ENCODE data around the gene MYH11. TPM values are rescaled to one million over a fixed set of nuclear protein-coding genes. Genes with fewer than 3 reads are reported as not detected.

Gene MYH11
- polyA plus RNA-seq, 1 donor from 2014 or later = not detected

GRCh38 chr16:15764112-15764511 lies 92.7 kb downstream of the MYH11 start:
- Histone ChIP-seq H3K4me2 (ENCODE audit: low read length) (no peak overlapping the region), H2AFZ (ENCODE audit: low read depth, low read length) (no peak overlapping the region), H3K9me3 (ENCODE audit: low read length) (no peaks in the 10 kb centered on the region), H3F3A (ENCODE audit: insufficient read depth, low read length, poor library complexity, severe bottlenecking) (no peaks in the 10 kb centered on the region), H3K27me3 (ENCODE audit: insufficient read depth, low read depth, low read length) (no peaks in the 10 kb centered on the region), H3K36me3 (ENCODE audit: insufficient read depth, low read length) (no peaks in the 10 kb centered on the region), H3K9ac (ENCODE audit: low read length) (no peak overlapping the region), H3K9me2 (ENCODE audit: insufficient read depth, low read length) (no peaks in the 10 kb centered on the region), H3K4me3 (ENCODE audit: low read length) (no peak overlapping the region), H3K79me2 (replicated peaks; ENCODE audit: insufficient read depth, low read length) (no peaks in the 10 kb centered on the region), H4K20me1 (ENCODE audit: insufficient read depth) (no peaks in the 10 kb centered on the region), H3K27ac (ENCODE audit: low read length) (no peak overlapping the region)
- TF ChIP-seq MXI1 (conservative IDR thresholded peaks at IDR 0.05; ENCODE audit: poor library complexity, severe bottlenecking) (no peak), TAF1 (IDR thresholded peaks at IDR 0.05; ENCODE audit: low read depth) (no peak), CTCF (IDR thresholded peaks at IDR 0.05; ENCODE audit: poor library complexity, severe bottlenecking) (no peak), SMC3 (conservative IDR thresholded peaks at IDR 0.05; ENCODE audit: poor library complexity) (no peak), EP300 (conservative IDR thresholded peaks at IDR 0.05; ENCODE audit: poor library complexity, severe bottlenecking) (no peak), RAD21 (conservative IDR thresholded peaks at IDR 0.05) (no peak), EZH2 (IDR thresholded peaks at IDR 0.05; ENCODE audit: borderline replicate concordance, insufficient read depth, low read length, poor library complexity, severe bottlenecking) (no peak), POLR2AphosphoS5 (IDR thresholded peaks at IDR 0.05) (no peak), REST (IDR thresholded peaks at IDR 0.05; ENCODE audit: borderline replicate concordance) (no peak)

- Histone ChIP-seq H3K79me2 (replicated peaks; ENCODE audit: insufficient read depth, low read length) (no peaks in the 10 kb centered on the region), H3K9ac (ENCODE audit: low read length) (no peak overlapping the region), H3K27ac (ENCODE audit: low read length) (no peak overlapping the region), H3K9me3 (ENCODE audit: low read length) (no peaks in the 10 kb centered on the region), H3K36me3 (ENCODE audit: insufficient read depth, low read length) (no peaks in the 10 kb centered on the region), H3K9me2 (ENCODE audit: insufficient read depth, low read length) (no peaks in the 10 kb centered on the region), H4K20me1 (ENCODE audit: insufficient read depth) (no peaks in the 10 kb centered on the region), H3K4me3 (ENCODE audit: low read length) (no peak overlapping the region), H3F3A (ENCODE audit: insufficient read depth, low read length, poor library complexity, severe bottlenecking) (no peaks in the 10 kb centered on the region), H3K4me2 (ENCODE audit: low read length) (no peak overlapping the region), H3K27me3 (ENCODE audit: insufficient read depth, low read depth, low read length) (no peaks in the 10 kb centered on the region), H2AFZ (ENCODE audit: low read depth, low read length) (no peak overlapping the region)
- no peak for TF ChIP-seq TAF1 (IDR thresholded peaks at IDR 0.05; ENCODE audit: low read depth)
- no peak for TF ChIP-seq CTCF (IDR thresholded peaks at IDR 0.05; ENCODE audit: poor library complexity, severe bottlenecking)
- TF ChIP-seq EP300 (conservative IDR thresholded peaks at IDR 0.05; ENCODE audit: poor library complexity, severe bottlenecking) = no peak
- no peak for TF ChIP-seq POLR2AphosphoS5 (IDR thresholded peaks at IDR 0.05)
- TF ChIP-seq REST (IDR thresholded peaks at IDR 0.05; ENCODE audit: borderline replicate concordance) = no peak
- TF ChIP-seq EZH2 (IDR thresholded peaks at IDR 0.05; ENCODE audit: borderline replicate concordance, insufficient read depth, low read length, poor library complexity, severe bottlenecking) = no peak
- no peak for TF ChIP-seq RAD21 (conservative IDR thresholded peaks at IDR 0.05)
- TF ChIP-seq MXI1 (conservative IDR thresholded peaks at IDR 0.05; ENCODE audit: poor library complexity, severe bottlenecking) = no peak
- no peak for TF ChIP-seq SMC3 (conservative IDR thresholded peaks at IDR 0.05; ENCODE audit: poor library complexity)
Measured at GRCh38 chr16:15760129-15760528, 96.7 kb downstream of the MYH11 start.

All from neural cell (in vitro differentiated cells).